Fibroblast of villous mesenchyme (primary cell): ENCODE data around the gene C6orf62. TPM values are rescaled to one million over a fixed set of nuclear protein-coding genes. Genes with fewer than 3 reads are reported as not detected.

ENCODE experiments used
- DNase-seq: peaks from one replicate; pipeline ENCODE4 v3.0.0-alpha.2; 2010; ENCODE audit warnings: low read depth
- H3K4me3 ChIP-seq: 2 replicates; pipeline ENCODE4 v1.5.1; 2011; ENCODE audit warnings: low read depth, mild to moderate bottlenecking, low read length
- CTCF ChIP-seq: IDR thresholded peaks from 2 replicates; pipeline ENCODE4 v1.5.1; 2012; ENCODE audit warnings: low read depth, mild to moderate bottlenecking, low read length; ENCODE audit not compliant: insufficient read depth
- total RNA-seq: library from RNA; depleted of rRNA; stranded (reverse); fragments of >200 nt; gene quantifications from 2 replicates; pipeline ENCODE4 v1.2.3, GENCODE V29; 2012

C6orf62 gene
- total RNA-seq, 1 donor, result 187 TPM

- H3K4me3 ChIP-seq, result no peak overlapping the region
- no peak for TF ChIP-seq CTCF
- no peak for DNase-seq
These were observed 9.8 kb downstream of the C6orf62 start for GRCh38 chr6:24709014-24709711.

DNA sequence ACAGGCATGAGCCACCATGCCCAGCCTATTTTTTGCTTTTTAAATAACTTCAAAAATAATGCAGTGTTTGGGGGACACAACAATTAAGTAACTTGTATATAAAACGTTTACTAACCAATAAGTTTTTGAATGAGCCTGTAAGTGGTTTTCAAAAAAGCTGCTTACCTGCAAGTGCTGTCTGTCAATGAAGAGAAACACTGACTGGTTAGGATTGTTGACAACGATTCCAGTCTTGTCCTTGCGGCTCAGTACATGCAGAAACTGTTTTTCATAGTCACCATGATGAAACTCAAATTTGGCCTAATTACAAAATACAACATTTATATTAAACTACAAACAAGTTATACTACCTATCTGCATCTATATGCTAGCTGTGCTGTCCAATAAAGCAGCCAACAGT is 10.3 kb downstream of the C6orf62 start:
- TF ChIP-seq CTCF, result no peak
- H3K4me3 ChIP-seq, result no peak overlapping the region
- DNase-seq, result no peak

GRCh38 chr6:24704468-24704867 is 14.5 kb downstream of the C6orf62 start:
- DNase-seq, result no peak
- no peak for TF ChIP-seq CTCF
- H3K4me3 ChIP-seq, result no peak overlapping the region

DNA sequence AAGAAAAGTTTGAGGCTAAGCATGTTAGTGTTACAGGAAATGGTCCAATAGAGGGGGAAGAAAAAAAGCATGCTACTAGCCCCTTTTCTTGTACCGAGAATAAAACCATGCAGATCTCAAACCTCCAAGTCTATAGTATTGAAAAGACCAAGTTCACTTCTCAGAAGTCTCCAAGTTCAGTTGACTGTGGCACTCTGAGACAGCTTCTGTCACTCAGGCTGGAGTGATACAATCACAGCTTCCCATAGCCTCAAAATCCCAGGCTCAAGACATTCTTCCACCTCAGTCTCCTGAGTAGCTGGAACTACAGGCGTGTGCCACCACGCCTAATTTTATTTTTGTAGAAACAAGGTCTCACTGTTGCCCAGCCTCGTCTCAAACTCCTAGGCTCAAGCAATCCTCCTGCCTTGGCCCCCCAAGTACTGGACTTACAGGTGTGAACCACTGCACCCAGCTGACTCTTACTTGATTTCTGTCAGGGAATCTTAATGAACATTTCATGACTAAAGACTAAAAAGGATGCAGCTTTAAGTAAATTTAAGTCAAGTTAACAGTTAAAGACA is 16.2 kb downstream of the C6orf62 start:
- DNase-seq, result no peak
- H3K4me3 ChIP-seq, result no peak overlapping the region
- no peak for TF ChIP-seq CTCF

DNA sequence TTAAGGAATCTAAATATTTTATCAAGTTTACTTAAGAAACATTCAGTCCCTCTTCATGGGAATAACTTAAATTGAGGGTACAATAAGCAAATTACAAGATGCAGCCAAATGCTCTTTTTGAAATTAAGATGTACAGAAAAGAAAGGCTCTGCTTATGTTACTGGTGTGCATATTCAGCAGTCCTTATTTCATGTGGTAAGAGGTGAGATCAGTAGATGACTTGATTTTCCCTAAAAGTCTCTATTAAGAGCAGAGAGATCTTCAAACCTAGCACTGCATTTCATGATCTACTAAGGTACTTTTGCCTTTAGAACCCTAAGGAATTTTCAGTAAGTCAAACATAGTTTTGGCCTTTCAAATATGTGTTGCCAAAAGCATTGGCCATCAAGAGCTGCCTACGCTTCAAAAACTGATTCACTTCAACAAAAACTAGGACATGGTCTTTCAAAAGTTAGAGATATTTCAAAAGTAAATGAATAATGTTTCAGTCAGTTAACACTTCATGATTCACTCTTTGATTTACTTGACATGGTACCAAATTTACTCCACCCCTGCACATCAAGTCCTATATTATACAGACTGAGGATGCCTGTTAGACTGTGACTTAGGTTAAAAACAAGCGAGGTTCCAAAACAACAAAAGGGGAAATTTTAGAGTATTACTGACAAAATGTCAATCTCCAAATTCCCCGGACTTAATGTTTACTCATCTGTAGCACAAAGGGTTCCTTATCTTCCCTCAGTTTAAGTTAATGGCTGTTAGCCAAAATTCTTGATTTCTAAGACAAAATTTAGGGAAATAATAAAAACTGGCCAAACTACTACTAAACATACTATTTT is 19.2 kb downstream of the C6orf62 start:
- H3K4me3 ChIP-seq, result no peak overlapping the region
- no peak for TF ChIP-seq CTCF
- DNase-seq, result no peak

GRCh38 chr6:24696097-24696496 is 22.9 kb downstream of the C6orf62 start:
- no peak overlapping the region for H3K4me3 ChIP-seq
- DNase-seq, result no peak
- no peak for TF ChIP-seq CTCF
